HepG2 (cell line): ENCODE data around the gene SIAH1. TPM values are rescaled to one million over a fixed set of nuclear protein-coding genes. Genes with fewer than 3 reads are reported as not detected.

Experiments
- LCORL ChIP-seq, 2 experiments: fragments of 450-650 bp in 1 of 2; sonication (generic) in 1 of 2; formaldehyde crosslinking in 1 of 2; IDR thresholded peaks; 2 replicates each; pipeline versions ENCODE4 v1.5.0 to v1.6.1; 2017 to 2020; ENCODE audit warnings: antibody characterized with exemption in 1 of 2, missing genetic modification reagents in 1 of 2
- MED8 ChIP-seq: sonication (generic); formaldehyde crosslinking; IDR thresholded peaks from 2 replicates; pipeline ENCODE4 v1.8.1; 2023; ENCODE audit warnings: mild to moderate bottlenecking, missing genetic modification reagents; ENCODE audit not compliant: insufficient replicate concordance
- SP2 ChIP-seq: sonication (generic); formaldehyde crosslinking; IDR thresholded peaks from 2 replicates; pipeline ENCODE4 v1.5.1; 2020; ENCODE audit warnings: mild to moderate bottlenecking, missing genetic modification reagents
- ZMYM3 ChIP-seq: sonication (generic); formaldehyde crosslinking; IDR thresholded peaks from 2 replicates; pipeline ENCODE4 v1.5.1; 2020; ENCODE audit warnings: mild to moderate bottlenecking, missing genetic modification reagents
- polyA plus RNA-seq, 8 experiments: library from polyadenylated mRNA; depleted of rRNA in 3 of 8; stranded (reverse) in 7 of 8; unstranded in 1 of 8; fragments of >200 nt; fragmentation: Illumina TruSeq in 4 of 8; extraction: Trizol in 4 of 8; gene quantifications; 2 replicates each; pipeline versions ENCODE4 v1.2.1 to v1.2.3, GENCODE V29; 2011 to 2016; ENCODE audit warnings: low read depth in 4 of 8, missing spikeins in 1 of 8, mixed read lengths in 1 of 8; ENCODE audit not compliant: insufficient read depth in 1 of 8
- total RNA-seq, 5 experiments: library from RNA; depleted of rRNA; stranded (reverse); fragments of >200 nt; fragmentation: Illumina TruSeq; extraction: Trizol; gene quantifications; 2 replicates each; pipeline ENCODE4 v1.2.3, GENCODE V29; 2016; ENCODE audit warnings: low read depth in 1 of 5
- TF ChIP-seq, protein P1 (sequence below): sonication (generic); formaldehyde crosslinking; IDR thresholded peaks from one replicate; pipeline ENCODE4 v1.5.1; 2020; ENCODE audit warnings: mild to moderate bottlenecking, missing genetic modification reagents; ENCODE audit errors: not compliant biosample characterization
- TF ChIP-seq, protein P2 (sequence below): sonication (generic); formaldehyde crosslinking; IDR thresholded peaks from 2 replicates; pipeline ENCODE4 v1.5.1; 2020; ENCODE audit warnings: mild to moderate bottlenecking, missing genetic modification reagents, borderline replicate concordance
- TF ChIP-seq, protein P3 (sequence below), 2 experiments: sonication (generic) in 1 of 2; formaldehyde crosslinking in 1 of 2; IDR thresholded peaks; 2 replicates each; pipeline versions ENCODE4 v1.5.1 to v1.6.1; 2011 to 2020; ENCODE audit warnings: borderline replicate concordance in 1 of 2, low read depth in 1 of 2, low read length in 1 of 2, mild to moderate bottlenecking in 1 of 2, missing genetic modification reagents in 1 of 2, moderate library complexity in 1 of 2
- TF ChIP-seq, protein P4 (sequence below): sonication (generic); formaldehyde crosslinking; IDR thresholded peaks from 2 replicates; pipeline ENCODE4 v1.8.0; 2022; ENCODE audit warnings: mild to moderate bottlenecking, missing genetic modification reagents, moderate library complexity

The SIAH1 gene
- total and polyA plus RNA-seq, 2 of the 13 experiments (the other 11 are each of a cell fraction or from before 2014, with no cell fraction given): 16.0 to 28.6 TPM

DNA sequence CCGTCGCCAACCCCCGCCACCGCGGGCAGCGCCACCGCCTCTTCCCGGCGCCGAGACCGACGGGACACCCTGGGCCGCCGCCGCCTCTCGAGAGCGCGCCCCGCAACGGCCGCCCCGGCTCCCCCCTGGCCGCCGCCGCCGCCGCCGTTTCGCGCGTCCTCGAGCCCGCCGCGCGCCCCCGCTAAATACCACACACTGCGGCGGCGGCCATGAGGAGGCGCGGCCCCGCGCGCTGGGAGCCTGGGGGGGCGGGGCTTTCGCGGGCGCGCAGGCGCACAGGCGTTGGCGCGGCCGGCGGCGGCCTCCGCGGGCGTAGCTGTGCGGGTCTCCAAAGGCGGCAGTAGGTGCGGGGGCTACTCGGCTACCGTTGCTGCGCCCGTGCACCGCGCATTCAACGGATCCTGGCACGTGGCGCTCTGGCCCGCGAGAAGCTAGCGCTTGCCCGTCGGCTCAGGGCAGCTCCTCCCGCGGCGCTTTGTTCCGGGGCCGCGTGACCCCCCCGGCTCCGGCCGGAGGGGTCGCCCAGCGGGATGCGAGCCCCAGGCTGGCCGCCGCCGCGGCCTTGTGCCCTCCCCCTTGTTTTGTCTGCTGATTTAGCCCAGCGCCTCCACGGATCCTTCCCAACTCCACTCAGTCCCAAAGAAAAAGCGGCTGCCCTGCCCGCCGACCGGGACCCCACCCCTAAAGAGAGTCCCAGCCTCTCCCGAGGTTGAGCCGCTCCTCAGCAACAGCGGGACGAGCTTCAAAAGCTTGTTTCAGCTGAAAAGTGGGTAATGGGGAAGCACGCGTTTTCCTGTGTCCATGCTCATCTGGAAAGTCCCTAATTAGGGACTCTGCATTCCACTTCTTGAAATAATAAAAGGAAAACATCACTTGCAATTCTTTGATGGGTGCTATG, at the start of gene SIAH1 (continued):
- TF ChIP-seq, protein P1, sequence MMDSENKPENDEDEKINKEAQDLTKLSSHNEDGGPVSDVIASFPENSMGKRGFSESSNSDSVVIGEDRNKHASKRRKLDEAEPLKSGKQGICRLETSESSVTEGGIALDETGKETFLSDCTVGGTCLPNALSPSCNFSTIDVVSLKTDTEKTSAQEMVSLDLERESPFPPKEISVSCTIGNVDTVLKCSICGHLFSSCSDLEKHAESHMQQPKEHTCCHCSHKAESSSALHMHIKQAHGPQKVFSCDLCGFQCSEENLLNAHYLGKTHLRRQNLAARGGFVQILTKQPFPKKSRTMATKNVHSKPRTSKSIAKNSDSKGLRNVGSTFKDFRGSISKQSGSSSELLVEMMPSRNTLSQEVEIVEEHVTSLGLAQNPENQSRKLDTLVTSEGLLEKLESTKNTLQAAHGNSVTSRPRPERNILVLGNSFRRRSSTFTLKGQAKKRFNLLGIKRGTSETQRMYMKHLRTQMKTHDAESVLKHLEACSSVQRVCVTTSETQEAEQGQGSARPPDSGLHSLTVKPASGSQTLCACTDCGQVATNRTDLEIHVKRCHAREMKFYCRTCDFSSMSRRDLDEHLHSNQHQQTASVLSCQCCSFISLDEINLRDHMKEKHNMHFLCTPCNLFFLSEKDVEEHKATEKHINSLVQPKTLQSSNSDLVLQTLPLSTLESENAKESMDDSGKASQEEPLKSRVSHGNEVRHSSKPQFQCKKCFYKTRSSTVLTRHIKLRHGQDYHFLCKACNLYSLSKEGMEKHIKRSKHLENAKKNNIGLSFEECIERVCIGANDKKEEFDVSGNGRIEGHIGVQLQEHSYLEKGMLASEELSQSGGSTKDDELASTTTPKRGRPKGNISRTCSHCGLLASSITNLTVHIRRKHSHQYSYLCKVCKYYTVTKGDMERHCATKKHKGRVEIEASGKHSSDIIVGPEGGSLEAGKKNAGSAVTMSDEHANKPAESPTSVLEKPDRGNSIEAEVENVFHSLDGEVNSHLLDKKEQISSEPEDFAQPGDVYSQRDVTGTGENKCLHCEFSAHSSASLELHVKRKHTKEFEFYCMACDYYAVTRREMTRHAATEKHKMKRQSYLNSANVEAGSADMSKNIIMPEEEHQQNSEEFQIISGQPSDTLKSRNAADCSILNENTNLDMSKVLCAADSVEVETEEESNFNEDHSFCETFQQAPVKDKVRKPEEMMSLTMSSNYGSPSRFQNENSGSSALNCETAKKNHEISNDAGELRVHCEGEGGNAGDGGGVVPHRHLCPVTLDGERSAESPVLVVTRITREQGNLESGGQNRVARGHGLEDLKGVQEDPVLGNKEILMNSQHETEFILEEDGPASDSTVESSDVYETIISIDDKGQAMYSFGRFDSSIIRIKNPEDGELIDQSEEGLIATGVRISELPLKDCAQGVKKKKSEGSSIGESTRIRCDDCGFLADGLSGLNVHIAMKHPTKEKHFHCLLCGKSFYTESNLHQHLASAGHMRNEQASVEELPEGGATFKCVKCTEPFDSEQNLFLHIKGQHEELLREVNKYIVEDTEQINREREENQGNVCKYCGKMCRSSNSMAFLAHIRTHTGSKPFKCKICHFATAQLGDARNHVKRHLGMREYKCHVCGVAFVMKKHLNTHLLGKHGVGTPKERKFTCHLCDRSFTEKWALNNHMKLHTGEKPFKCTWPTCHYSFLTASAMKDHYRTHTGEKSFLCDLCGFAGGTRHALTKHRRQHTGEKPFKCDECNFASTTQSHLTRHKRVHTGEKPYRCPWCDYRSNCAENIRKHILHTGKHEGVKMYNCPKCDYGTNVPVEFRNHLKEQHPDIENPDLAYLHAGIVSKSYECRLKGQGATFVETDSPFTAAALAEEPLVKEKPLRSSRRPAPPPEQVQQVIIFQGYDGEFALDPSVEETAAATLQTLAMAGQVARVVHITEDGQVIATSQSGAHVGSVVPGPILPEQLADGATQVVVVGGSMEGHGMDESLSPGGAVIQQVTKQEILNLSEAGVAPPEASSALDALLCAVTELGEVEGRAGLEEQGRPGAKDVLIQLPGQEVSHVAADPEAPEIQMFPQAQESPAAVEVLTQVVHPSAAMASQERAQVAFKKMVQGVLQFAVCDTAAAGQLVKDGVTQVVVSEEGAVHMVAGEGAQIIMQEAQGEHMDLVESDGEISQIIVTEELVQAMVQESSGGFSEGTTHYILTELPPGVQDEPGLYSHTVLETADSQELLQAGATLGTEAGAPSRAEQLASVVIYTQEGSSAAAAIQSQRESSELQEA: peak; percentile 92
- TF ChIP-seq LCORL (IDR thresholded peaks at IDR 0.05): no peak
- peak; percentile 55 for TF ChIP-seq LCORL (CRISPR knock-in tag; IDR thresholded peaks at IDR 0.05)
- TF ChIP-seq, protein P2, sequence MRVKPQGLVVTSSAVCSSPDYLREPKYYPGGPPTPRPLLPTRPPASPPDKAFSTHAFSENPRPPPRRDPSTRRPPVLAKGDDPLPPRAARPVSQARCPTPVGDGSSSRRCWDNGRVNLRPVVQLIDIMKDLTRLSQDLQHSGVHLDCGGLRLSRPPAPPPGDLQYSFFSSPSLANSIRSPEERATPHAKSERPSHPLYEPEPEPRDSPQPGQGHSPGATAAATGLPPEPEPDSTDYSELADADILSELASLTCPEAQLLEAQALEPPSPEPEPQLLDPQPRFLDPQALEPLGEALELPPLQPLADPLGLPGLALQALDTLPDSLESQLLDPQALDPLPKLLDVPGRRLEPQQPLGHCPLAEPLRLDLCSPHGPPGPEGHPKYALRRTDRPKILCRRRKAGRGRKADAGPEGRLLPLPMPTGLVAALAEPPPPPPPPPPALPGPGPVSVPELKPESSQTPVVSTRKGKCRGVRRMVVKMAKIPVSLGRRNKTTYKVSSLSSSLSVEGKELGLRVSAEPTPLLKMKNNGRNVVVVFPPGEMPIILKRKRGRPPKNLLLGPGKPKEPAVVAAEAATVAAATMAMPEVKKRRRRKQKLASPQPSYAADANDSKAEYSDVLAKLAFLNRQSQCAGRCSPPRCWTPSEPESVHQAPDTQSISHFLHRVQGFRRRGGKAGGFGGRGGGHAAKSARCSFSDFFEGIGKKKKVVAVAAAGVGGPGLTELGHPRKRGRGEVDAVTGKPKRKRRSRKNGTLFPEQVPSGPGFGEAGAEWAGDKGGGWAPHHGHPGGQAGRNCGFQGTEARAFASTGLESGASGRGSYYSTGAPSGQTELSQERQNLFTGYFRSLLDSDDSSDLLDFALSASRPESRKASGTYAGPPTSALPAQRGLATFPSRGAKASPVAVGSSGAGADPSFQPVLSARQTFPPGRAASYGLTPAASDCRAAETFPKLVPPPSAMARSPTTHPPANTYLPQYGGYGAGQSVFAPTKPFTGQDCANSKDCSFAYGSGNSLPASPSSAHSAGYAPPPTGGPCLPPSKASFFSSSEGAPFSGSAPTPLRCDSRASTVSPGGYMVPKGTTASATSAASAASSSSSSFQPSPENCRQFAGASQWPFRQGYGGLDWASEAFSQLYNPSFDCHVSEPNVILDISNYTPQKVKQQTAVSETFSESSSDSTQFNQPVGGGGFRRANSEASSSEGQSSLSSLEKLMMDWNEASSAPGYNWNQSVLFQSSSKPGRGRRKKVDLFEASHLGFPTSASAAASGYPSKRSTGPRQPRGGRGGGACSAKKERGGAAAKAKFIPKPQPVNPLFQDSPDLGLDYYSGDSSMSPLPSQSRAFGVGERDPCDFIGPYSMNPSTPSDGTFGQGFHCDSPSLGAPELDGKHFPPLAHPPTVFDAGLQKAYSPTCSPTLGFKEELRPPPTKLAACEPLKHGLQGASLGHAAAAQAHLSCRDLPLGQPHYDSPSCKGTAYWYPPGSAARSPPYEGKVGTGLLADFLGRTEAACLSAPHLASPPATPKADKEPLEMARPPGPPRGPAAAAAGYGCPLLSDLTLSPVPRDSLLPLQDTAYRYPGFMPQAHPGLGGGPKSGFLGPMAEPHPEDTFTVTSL (CRISPR knock-in tag): no peak
- no peak for TF ChIP-seq MED8 (CRISPR knock-in tag)
- no peak for TF ChIP-seq ZMYM3 (CRISPR knock-in tag)
- TF ChIP-seq, protein P3, sequence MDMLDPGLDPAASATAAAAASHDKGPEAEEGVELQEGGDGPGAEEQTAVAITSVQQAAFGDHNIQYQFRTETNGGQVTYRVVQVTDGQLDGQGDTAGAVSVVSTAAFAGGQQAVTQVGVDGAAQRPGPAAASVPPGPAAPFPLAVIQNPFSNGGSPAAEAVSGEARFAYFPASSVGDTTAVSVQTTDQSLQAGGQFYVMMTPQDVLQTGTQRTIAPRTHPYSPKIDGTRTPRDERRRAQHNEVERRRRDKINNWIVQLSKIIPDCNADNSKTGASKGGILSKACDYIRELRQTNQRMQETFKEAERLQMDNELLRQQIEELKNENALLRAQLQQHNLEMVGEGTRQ (IDR thresholded peaks at IDR 0.05; ENCODE audit: low read depth, low read length): no peak
- TF ChIP-seq, protein P3 (CRISPR knock-in tag; IDR thresholded peaks at IDR 0.05; ENCODE audit: borderline replicate concordance): peak; percentile 29; the same call in 1 of the 2 replicates
- peak; percentile 52; the same call in 1 of the 2 replicates for TF ChIP-seq SP2
- TF ChIP-seq, protein P4, sequence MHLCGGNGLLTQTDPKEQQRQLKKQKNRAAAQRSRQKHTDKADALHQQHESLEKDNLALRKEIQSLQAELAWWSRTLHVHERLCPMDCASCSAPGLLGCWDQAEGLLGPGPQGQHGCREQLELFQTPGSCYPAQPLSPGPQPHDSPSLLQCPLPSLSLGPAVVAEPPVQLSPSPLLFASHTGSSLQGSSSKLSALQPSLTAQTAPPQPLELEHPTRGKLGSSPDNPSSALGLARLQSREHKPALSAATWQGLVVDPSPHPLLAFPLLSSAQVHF (CRISPR knock-in tag): no peak; the same call in 1 of the 2 replicates
